ENCODE data around the gene SMTNL2.

DNA sequence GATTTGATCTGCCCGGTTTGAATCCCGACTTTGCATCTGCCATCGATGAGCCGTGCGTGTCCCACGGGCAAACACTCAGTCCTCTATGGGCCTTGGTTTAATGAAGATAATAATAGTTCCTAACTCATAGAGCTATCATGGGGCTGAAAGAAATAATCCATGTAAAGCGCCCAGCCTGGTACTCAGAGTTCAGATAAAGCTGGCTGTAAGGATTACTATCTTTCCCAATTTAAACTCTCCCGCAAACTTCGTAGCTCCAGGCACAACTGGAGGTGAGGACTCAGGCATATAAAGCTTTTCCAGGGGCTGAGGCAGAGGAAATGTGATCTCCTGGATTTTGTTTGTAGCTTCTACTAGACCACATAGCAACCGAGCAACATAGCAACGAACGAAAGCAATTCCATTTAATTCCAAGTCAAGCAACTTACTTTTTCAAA, 40.9 kb downstream of the SMTNL2 start:
- TF ChIP-seq CTCF (IDR thresholded peaks at IDR 0.05 in 8 of 11, conservative IDR thresholded peaks at IDR 0.05 in 3 of 11) (no peak), POLR2AphosphoS5 (IDR thresholded peaks at IDR 0.05) (no peak)

All from spleen (tissue), 7 donors.